CD4-positive, alpha-beta T cell treated with Interleukin-6 at 100 ng/mL for 8 hours (primary cell): ENCODE results near the gene OGFR.

Source experiments
- DNase-seq: peaks from one replicate; pipeline ENCODE4 v3.0.0-alpha.2; 2020; ENCODE audit warnings: mixed read lengths, low spot score

Gene OGFR, protein sequence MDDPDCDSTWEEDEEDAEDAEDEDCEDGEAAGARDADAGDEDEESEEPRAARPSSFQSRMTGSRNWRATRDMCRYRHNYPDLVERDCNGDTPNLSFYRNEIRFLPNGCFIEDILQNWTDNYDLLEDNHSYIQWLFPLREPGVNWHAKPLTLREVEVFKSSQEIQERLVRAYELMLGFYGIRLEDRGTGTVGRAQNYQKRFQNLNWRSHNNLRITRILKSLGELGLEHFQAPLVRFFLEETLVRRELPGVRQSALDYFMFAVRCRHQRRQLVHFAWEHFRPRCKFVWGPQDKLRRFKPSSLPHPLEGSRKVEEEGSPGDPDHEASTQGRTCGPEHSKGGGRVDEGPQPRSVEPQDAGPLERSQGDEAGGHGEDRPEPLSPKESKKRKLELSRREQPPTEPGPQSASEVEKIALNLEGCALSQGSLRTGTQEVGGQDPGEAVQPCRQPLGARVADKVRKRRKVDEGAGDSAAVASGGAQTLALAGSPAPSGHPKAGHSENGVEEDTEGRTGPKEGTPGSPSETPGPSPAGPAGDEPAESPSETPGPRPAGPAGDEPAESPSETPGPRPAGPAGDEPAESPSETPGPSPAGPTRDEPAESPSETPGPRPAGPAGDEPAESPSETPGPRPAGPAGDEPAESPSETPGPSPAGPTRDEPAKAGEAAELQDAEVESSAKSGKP

DNA sequence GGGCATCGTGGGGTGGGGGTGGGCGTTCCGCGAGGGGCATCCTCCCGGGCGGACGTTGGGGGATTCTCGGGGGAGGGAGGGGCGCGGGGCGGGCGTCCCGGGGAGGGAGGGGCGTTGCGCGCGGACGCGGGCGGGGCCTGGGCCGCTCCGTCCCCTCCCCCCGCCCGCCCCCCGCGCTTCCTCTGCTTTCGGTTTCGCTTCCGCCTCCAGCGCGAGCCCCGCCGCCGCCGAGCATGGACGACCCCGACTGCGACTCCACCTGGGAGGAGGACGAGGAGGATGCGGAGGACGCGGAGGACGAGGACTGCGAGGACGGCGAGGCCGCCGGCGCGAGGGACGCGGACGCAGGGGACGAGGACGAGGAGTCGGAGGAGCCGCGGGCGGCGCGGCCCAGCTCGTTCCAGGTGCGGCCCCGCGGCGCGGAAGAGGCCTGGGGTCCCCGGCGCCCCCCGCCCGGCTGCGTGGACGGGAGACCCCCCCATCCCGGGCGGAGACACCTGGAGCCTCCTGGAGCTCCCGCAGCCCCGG, at the start of gene OGFR:
TSS of gene OGFR (plus strand) at position 209 of the 528 bp plus-strand sequence. CDS start at position 234, 25 bp downstream.
- DNase-seq: peak; percentile 67

DNA sequence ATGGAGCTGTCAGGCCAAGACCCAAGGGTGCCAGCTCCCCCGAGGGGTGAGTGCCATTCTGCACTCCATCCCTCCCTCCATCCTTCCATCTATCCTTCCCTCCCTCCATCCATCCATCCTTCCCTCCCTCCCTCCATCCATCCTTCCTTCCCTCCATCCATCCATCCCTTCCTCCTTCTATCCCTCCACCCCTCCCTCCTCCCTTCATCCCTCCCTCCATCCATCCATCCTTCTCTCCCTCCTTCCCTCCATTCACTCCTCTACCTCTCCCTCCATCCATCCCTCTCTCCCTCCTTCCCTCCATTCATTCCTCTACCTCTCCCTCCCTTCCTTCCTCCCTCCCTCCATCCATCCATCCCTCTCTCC, 49.7 kb upstream of the OGFR start:
- DNase-seq: no peak

DNA sequence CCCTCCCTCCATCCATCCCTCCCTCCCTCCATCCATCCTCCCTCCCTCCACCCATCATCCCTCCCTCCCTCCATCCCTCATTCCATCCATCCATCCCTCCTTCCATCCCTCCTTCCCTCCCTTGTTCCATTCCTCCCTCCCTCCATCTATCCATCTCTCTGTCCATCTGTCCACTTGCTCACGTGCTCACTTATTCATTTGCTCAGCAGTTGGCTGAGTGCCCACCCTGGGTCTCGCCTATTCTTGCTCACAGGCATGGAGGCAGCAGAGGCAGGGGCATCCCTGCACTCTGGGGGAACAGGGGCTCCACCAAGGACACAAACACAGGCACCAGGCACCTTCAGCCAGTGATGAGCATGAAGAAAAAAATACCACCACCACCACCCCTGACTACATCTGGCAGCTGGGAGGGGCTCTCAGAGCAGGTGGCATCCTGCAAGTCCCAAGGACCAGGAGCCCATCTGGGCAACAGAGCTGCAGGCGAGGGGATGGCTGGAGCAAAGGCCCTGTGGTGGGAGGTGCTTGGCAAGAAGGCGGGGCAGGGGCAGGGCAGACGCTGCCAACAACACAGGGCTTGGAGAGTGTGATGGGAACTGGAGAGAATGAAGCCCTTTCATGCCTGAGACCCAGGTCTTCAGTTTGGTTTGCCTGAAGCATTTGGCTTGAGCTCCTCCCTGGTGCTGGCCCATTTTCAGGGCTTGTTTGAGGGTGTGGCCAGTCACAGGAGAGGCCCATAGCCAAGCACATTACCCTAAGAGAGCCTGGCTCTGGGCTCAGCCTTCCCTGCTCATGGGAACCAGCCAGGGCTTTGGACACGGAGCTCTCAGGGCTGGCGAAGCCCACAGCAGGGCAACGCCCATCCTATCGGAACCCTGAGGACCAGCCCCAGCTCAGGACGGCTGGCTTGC, 48.6 kb upstream of the OGFR start:
- DNase-seq: no peak

DNA sequence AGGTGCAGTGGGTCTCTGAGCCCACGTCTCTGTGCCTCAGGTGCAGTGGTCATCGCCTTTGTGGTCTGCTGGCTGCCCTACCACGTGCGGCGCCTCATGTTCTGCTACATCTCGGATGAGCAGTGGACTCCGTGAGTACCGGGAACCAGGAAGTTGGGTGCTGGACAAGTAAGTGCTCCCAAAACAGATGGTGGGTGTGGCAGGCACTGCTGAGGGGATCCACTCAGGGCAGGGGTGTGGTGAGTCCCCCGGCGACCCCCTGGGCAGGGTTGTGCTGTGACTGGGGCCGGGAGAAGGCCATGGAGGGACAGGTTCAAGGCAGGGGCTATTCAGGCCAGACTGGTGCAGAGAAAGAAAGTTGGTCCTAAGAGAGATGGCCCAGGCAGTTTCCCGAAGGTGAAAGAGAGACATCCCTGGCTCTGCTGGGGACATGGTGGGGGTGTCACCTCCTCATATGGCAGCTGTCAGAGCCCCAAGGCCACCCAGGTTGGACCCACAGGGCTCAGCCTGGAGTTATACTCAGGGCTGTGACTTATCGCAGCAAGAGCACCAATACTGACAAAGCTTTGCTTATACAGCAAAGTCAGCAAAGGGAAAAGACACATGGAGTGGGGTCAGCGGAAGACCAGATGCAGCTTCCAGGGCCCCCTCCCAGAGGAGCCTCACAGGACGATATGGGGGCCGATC, 46.3 kb upstream of the OGFR start:
- DNase-seq: no peak

DNA sequence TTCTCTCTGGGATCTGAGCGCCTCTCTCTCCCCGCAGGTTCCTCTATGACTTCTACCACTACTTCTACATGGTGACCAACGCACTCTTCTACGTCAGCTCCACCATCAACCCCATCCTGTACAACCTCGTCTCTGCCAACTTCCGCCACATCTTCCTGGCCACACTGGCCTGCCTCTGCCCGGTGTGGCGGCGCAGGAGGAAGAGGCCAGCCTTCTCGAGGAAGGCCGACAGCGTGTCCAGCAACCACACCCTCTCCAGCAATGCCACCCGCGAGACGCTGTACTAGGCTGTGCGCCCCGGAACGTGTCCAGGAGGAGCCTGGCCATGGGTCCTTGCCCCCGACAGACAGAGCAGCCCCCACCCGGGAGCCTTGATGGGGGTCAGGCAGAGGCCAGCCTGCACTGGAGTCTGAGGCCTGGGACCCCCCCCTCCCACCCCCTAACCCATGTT, 44.6 kb upstream of the OGFR start:
- no peak for DNase-seq

DNA sequence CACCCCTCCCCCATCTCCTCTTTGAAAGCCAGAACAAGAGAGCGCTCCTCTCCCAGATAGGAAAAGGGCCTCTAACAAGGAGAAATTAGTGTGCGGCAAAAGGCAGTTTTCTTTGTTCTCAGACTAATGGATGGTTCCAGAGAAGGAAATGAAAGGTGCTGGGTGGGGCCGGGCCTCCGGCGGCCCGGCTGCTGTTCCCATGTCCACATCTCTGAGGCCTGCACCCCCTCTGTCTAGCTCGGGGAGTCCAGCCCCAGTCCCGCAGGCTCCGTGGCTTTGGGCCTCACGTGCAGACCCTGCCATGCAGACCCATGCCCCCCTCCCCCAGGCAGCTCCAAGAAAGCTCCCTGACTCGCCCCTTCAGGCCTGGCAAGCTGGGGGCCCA, 44.2 kb upstream of the OGFR start:
- no peak for DNase-seq

DNA sequence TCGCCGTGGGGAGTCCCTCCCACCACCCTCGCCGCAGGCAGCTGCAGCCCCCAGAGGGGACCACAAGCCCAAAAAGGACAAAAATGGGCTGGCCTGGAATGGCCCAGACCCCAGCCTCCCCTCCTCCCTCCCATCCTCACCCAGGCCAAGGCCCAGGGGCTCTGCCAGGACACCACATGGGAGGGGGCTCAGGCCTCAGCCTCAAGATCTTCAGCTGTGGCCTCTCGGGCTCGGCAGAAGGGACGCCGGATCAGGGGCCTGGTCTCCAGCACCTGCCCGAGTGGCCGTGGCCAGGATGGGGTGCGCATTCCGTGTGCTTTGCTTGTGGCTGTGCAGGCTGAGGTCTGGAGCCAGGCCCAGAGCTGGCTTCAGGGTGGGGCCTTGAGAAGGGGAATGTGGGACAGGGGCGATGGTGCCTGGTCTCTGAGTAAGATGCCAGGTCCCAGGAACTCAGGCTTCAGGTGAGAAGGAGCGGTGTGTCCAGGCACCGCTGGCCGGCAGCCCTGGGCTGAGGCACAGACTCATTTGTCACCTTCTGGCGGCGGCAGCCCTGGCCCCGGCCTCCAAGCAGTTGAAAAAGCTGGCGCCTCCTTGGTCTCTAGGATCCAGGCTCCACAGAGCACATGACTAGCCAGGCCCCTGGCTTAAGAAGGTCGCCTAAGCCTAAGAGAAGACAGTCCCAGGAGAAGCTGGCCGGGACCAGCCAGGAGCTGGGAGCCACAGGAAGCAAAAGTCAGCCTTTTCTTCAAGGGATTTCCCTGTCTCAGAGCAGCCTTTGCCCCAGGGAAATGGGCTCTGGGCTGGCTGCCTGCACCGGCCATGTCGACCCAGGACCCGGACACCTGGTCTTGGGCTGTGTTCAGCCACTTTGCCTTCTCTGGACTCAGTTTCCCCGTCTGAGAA, 43.5 kb upstream of the OGFR start:
- no peak for DNase-seq

DNA sequence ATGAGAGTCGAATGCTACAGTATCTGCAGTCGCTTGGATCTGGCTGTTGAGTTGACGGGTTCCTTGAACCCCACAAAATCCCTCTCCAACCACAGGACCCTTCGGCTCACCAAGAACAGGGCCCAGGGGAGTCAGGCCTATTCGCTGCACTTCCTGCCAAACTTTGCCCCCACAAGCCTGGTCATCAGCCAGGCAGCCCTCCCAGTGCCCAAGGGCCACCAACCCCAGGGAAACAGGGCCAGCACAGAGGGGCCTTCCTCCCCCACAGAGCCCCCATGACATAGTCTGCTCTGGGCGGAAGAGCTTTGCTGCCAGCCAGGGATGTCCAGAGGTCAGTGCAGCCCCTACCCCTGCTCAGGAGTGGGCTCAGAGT, 42.9 kb upstream of the OGFR start:
- no peak for DNase-seq

DNA sequence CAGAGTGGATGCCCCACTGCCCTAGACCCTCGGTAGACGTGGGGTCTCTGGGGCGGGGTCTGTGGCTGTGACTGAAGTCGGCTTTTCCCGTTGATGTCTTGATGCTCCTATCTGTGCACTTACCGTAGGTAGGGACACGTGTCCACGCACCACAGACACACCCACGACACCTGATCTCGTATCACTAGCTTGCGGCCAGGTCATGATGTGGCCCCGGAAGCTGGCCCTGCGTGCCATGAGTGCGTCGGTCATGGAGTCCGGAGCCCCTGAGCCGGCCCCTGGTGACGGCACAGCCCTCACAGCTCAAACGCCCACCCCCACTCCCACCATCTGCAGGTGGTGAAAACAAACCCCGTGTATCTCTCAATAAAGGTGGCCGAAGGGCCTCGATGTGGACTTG, 42.3 kb upstream of the OGFR start:
- DNase-seq: no peak

DNA sequence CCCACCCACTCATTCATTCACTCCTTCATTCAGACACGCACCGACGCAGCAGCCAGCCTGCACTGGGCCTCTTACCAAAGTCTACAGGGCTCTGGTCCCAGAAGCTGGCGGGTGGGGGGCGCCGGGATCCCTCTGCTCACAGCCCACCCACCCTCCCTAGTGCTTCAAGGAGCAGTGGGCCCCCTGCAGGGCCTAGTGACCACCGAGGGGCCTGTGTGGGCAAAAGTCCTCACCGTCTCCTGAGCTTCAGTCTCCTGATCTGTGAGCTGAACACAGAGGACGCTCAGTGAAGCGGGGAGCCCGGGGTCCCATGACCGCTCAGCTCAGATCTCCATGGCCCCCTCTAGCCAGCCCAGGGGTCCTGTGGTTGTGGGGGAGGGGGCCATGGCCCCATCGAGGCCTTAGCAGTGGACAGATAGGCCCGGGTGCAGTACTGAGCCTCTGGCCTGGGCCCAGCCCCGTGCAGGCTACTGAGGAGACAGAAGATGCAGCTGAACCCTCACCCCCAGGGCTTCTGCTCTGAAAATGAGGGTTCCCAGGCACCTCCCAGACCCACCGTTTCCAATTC, 41.8 kb upstream of the OGFR start:
- no peak for DNase-seq

DNA sequence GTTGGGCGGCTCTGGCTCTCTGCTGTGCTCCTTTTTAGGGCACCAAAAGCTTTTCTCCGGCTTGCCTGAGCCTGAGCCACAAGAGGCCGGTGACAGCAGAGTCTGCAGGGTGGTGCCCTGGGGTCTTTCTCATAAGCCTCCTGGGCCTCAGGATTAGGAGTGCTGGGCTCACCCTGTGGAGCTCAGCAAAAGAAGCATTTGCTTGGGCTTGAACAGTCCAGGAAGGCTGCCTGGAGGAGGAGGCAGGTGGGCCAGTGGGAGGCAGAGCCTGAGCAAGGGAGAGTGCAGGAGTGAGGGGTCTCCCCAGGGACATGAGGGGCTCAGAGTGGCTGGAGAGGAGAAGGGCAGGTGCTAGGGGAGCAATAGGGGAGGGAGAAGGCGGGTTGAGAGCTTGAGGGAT, 41.2 kb upstream of the OGFR start:
- no peak for DNase-seq

DNA sequence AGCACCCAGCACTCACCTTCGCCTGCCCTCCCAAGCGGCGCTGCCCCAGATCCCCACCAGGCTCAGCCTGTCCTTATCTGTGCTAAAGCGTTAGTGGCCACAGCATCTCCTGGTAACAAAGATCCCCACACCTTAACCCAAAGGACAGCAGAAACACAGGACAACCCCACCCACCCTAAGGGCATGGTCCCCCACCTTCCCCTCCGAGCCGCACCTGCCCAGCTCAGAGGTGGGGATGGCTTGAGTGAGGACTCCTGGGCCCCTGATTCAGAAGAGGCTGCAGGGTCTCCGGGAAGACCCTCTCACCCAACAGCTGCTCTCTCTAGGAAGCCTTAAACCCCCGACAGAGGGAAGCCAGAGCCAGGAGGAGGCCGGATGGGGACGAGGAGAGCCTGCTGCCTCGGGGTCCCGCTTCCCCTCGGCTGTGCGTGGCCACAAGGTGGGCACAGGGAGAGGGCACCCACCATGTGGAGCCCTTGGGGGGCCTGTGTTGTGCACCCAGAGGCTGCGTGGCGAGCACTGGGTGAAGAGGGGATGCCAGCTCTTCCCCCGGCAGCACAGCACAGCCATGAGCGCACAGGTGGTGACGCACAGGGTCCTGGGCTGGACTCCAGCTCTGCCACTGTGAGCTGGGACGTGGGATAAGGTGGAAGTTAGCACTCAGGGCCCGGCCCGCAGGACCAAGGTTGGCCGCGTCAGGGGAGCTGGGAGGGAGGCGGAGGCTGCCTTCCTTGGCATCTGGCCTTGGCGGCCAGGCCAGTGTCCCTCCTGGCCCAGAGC, 40.3 kb upstream of the OGFR start:
- no peak for DNase-seq

DNA sequence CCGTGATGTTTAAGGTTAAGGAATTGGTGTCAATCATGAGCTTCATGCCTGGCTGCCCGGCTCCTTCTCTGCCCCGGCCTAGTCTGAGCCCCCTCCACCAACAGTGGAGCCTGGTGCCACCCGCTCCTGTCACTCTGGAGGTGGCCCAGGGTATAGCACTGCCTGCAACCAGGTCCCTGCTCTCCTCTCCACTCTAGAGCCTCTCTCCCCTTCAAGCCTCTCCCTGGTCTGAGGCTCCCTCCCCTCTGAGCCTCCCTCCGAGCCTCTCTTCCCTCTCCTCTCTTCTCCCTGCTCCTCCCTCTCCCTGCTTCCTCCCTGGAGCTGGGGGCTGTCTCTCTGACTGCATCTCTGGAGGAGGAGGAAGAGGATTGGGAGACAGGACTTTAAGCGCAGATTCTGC, 39.6 kb upstream of the OGFR start:
- DNase-seq: no peak

DNA sequence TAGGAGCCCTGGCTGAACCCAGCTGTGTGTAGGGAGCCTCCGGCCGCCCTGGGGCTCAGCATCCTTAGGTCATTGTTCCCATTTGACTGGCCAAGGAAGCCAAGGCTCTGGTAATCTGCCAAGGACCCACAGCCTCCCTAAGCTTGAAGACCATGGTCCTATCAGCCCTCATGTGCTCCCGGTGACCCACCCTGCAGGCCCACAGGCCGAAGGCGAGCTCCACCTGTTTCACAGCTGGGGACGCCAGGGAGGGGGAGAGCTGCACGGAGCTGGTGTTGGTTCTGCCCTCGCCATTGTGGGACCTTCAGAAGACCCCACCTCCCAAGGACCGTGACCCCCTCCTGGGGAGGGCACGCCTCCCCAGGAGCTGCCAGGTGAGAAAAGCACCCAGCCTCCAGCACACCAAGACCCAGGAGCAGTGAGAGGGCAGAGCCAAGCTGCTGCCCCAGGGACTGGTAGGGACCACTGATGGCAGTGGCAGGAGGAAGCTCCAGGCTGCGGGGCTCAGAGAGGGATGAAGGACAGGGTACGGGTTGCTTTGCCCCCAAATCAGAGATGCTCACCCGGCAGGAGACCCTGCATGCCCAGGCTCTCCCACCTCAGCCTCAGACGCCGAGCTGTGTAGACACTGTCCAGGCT, 39.1 kb upstream of the OGFR start:
- no peak for DNase-seq

DNA sequence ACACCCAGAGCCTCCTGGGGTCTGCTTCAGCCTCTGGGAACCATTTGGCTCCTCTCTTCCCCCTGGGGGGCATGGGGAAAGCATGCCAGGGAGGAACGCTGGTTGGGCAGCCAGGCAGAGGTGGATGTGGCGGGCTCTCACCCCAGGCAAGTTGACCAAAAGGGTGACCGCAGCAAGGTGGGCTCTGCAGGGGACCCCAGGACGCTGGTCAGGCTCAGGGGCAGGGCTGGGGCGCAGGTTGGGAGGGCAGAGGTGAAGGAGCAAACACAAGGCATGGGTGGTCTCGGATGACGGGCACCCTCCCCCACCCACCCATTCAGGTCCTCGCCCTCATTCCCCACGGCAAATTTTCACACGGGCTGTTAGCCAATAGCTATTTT, 38.6 kb upstream of the OGFR start:
- no peak for DNase-seq

DNA sequence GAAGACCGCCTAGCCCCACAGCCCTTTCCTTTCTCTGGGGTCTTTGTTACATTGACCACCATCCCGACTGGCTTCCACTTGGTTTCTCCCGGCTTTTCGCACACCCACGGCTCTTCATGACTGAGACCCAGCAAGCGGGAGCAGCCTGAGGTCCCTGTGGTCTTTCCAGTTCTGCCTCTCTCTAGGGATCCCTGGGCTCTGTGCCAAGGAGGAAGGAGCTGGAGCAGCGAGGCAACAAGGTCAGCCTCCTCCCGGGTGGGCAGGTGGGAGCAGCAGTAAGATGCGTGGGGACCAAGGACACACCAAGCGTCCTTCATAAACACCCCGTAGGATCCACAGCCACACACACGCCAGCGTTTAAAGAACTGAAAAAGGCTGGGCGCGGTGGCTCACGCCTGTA, 37.9 kb upstream of the OGFR start:
- DNase-seq: no peak

DNA sequence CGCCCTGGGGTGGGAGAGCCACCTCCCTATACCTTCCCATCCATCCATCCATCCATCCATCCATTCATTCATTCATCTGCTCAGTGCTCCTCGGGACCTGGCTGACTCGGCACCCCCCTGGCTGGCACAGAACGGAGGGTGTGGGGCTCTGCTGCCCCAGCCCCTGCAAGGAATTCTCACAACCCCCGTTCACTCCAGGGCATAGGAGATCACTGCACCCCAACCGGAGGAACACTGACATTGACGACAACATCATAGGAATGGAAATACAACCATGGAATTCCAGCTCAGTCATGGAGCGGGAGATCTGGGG, 36.4 kb upstream of the OGFR start:
- DNase-seq: no peak

DNA sequence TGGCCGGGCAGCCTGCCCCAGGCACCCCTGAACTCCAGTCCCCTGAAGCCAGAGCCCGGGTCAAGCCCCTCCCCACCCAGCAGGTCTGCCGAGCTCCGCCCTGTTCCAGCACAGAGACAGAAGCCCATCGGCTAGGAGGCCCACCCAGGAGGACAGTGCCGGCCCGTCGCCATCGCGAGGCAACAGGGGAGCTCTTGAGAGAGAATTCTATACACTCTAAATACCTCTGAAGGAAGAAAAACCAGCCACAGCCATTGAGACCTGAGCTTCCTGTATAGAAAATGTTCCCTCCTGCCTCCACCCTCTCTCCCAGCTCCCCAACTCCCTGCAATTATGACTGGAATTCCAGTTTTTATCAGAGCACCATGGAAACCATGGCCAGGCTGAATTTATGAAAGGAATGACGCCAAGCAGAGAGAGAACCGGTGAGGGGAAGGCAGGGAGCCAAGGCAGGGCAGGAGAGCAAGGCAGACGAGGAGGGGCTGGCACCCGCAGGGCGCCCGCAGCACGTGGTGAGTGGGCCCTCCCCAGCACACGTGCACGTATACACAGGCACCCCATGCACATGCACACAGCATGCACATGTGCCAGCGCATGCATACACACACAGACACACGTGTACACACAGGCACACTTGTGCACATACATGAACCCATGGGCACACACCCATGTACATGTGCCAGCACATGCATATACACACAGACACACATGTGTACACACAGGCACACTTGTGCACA, 35.9 kb upstream of the OGFR start:
- DNase-seq: no peak
